Germinal center (tissue), 1 donor: Measurements from ENCODE around the gene PRR12.
A peak's percentile ranks its signal among the peaks of the same experiment; 100 is the strongest.

Experiments used
- DNase-seq: peaks from one replicate; pipeline ENCODE4 v3.0.0; 2012; ENCODE audit warnings: mixed read lengths, low spot score

The PRR12 gene

GRCh38 chr19:49590971-49591730 lies at the start of gene PRR12:
Gene PRR12, plus strand, starts transcription at chr19:49591182. Its CDS starts 473 bp downstream, at chr19:49591655.
- DNase-seq, result peak; percentile 85

- no peak for DNase-seq
Measured at GRCh38 chr19:49541914-49542313, 49.1 kb upstream of the PRR12 start.

- DNase-seq, result no peak
Measured at GRCh38 chr19:49542446-49542845, 48.5 kb upstream of the PRR12 start.

- DNase-seq, result no peak
Measured at GRCh38 chr19:49543032-49543431, 48.0 kb upstream of the PRR12 start.

GRCh38 chr19:49544154-49544553 lies 46.8 kb upstream of the PRR12 start:
- DNase-seq, result no peak

GRCh38 chr19:49546825-49547565 lies 44.0 kb upstream of the PRR12 start:
- DNase-seq, result peak; percentile 74

GRCh38 chr19:49549045-49549444 lies 41.9 kb upstream of the PRR12 start:
- no peak for DNase-seq

- DNase-seq, result no peak
Measured at GRCh38 chr19:49551531-49551930, 39.5 kb upstream of the PRR12 start.

GRCh38 chr19:49552749-49553148 lies 38.2 kb upstream of the PRR12 start:
- DNase-seq, result no peak

GRCh38 chr19:49553451-49554271 lies 37.3 kb upstream of the PRR12 start:
- DNase-seq, result no peak

GRCh38 chr19:49554701-49555181 lies 36.2 kb upstream of the PRR12 start:
- no peak for DNase-seq

GRCh38 chr19:49555600-49556411 lies 35.2 kb upstream of the PRR12 start:
- peak; percentile 36 for DNase-seq

GRCh38 chr19:49556412-49557398 lies 34.3 kb upstream of the PRR12 start:
- DNase-seq, result no peak

GRCh38 chr19:49557641-49558325 lies 33.2 kb upstream of the PRR12 start:
- DNase-seq, result no peak

GRCh38 chr19:49558591-49558990 lies 32.4 kb upstream of the PRR12 start:
- no peak for DNase-seq

- no peak for DNase-seq
Measured at GRCh38 chr19:49559443-49559842, 31.5 kb upstream of the PRR12 start.

GRCh38 chr19:49559928-49560327 lies 31.1 kb upstream of the PRR12 start:
- DNase-seq, result no peak

- no peak for DNase-seq
Measured at GRCh38 chr19:49560358-49560900, 30.6 kb upstream of the PRR12 start.

GRCh38 chr19:49564616-49565045 lies 26.4 kb upstream of the PRR12 start:
- DNase-seq, result no peak
